ENCODE data around the gene PSME3IP1. TPM values are rescaled to one million over a fixed set of nuclear protein-coding genes. Genes with fewer than 3 reads are reported as not detected.

Gene PSME3IP1
- total RNA-seq, 4 donors from 2014 or later, result 55.7 to 308 (median 109) TPM

GRCh38 chr16:57133886-57134285 lies 52.0 kb downstream of the PSME3IP1 start:
- no peaks in the 10 kb centered on the region for H3K9me3 ChIP-seq
- TF ChIP-seq, protein P1, sequence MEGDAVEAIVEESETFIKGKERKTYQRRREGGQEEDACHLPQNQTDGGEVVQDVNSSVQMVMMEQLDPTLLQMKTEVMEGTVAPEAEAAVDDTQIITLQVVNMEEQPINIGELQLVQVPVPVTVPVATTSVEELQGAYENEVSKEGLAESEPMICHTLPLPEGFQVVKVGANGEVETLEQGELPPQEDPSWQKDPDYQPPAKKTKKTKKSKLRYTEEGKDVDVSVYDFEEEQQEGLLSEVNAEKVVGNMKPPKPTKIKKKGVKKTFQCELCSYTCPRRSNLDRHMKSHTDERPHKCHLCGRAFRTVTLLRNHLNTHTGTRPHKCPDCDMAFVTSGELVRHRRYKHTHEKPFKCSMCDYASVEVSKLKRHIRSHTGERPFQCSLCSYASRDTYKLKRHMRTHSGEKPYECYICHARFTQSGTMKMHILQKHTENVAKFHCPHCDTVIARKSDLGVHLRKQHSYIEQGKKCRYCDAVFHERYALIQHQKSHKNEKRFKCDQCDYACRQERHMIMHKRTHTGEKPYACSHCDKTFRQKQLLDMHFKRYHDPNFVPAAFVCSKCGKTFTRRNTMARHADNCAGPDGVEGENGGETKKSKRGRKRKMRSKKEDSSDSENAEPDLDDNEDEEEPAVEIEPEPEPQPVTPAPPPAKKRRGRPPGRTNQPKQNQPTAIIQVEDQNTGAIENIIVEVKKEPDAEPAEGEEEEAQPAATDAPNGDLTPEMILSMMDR (IDR thresholded peaks at IDR 0.05), result no peak
- no peak for TF ChIP-seq POLR2A (IDR thresholded peaks at IDR 0.05)
- H3K27ac ChIP-seq, result peak overlapping the region; percentile 60 to 72 (median 66)
- no peak for DNase-seq
- peaks cover 3 to 37% (median 15%) of the 10 kb centered on the region in 4 donors for H3K4me1 ChIP-seq
- H3K36me3 ChIP-seq, result peaks cover 0 to 22% (median 0%) of the 10 kb centered on the region in 3 donors
- H3K27me3 ChIP-seq, result no peaks in the 10 kb centered on the region
- H3K4me3 ChIP-seq, result no peak overlapping the region

DNA sequence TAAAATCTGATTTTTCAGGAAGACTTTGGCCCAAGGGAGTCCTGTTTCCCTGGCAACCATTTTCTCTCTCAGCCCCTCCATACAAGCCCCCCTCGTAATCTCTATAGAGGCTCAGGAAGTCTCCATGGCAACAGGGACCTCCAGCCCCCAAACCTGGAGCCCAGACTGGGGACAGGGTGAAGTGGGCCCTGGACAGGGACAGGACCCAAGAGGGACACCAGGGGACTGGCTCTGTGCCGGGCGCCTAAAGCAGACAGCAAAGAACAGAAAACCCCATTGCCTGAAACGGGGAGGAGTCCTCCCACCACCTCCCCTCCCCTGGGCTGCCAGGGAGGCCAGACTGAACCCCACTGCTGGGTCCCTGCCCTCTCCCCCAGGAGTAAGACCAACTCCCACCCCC lies 52.8 kb downstream of the PSME3IP1 start:
- Histone ChIP-seq H3K4me1 (peaks cover 3 to 37% (median 15%) of the 10 kb centered on the region in 4 donors), H3K27me3 (no peaks in the 10 kb centered on the region), H3K9me3 (no peaks in the 10 kb centered on the region), H3K4me3 (no peak overlapping the region), H3K27ac (peak overlapping the region in 3 of 4 donors; percentile 12 to 43 (median 17)), H3K36me3 (peaks cover 0 to 20% (median 0%) of the 10 kb centered on the region in 3 donors)
- DNase-seq, result no peak
- TF ChIP-seq, protein P1 (IDR thresholded peaks at IDR 0.05), result no peak
- TF ChIP-seq POLR2A (IDR thresholded peaks at IDR 0.05), result no peak

GRCh38 chr16:57132470-57132869 lies 53.4 kb downstream of the PSME3IP1 start:
- Histone ChIP-seq H3K4me1 (peaks cover 3 to 37% (median 15%) of the 10 kb centered on the region in 4 donors), H3K27ac (peak overlapping the region in 3 of 4 donors; percentile 17 to 57 (median 26)), H3K4me3 (no peak overlapping the region), H3K36me3 (peaks cover 0 to 20% (median 0%) of the 10 kb centered on the region in 3 donors), H3K9me3 (no peaks in the 10 kb centered on the region), H3K27me3 (no peaks in the 10 kb centered on the region)
- peak in 2 of 3 donors; percentile 80 to 86 for DNase-seq
- TF ChIP-seq, protein P1 (IDR thresholded peaks at IDR 0.05), result no peak
- peak in 1 of 2 donors; percentile 40 for TF ChIP-seq POLR2A (IDR thresholded peaks at IDR 0.05)

GRCh38 chr16:57131351-57131970 lies 54.4 kb downstream of the PSME3IP1 start:
- H3K36me3 ChIP-seq, result peaks cover 0 to 27% (median 0%) of the 10 kb centered on the region in 3 donors
- no peak for DNase-seq
- no peaks in the 10 kb centered on the region for H3K9me3 ChIP-seq
- H3K27me3 ChIP-seq, result no peaks in the 10 kb centered on the region
- H3K27ac ChIP-seq, result peak overlapping the region in 3 of 4 donors; percentile 17 to 57 (median 26)
- peaks cover 3 to 37% (median 15%) of the 10 kb centered on the region in 4 donors for H3K4me1 ChIP-seq
- H3K4me3 ChIP-seq, result no peak overlapping the region
- TF ChIP-seq, protein P1 (IDR thresholded peaks at IDR 0.05), result no peak
- no peak for TF ChIP-seq POLR2A (IDR thresholded peaks at IDR 0.05)

GRCh38 chr16:57130950-57131321 lies 54.9 kb downstream of the PSME3IP1 start:
- Histone ChIP-seq H3K4me3 (no peak overlapping the region), H3K4me1 (peaks cover 3 to 37% (median 15%) of the 10 kb centered on the region in 4 donors), H3K27me3 (no peaks in the 10 kb centered on the region), H3K9me3 (no peaks in the 10 kb centered on the region), H3K27ac (no peak overlapping the region), H3K36me3 (peaks cover 0 to 28% (median 0%) of the 10 kb centered on the region in 3 donors)
- DNase-seq, result no peak
- TF ChIP-seq, protein P1 (IDR thresholded peaks at IDR 0.05), result no peak
- no peak for TF ChIP-seq POLR2A (IDR thresholded peaks at IDR 0.05)
